Measurements from ENCODE around the gene EYA4.

EYA4 gene

GRCh38 chr6:133254552-133255228 is 13.5 kb downstream of the EYA4 start:
- Histone ChIP-seq H3K36me3 (ENCODE audit: insufficient read depth, insufficient read length, low read length) (no peaks in the 10 kb centered on the region), H3K4me3 (ENCODE audit: insufficient read length, low read depth) (no peak overlapping the region), H3K4me1 (ENCODE audit: insufficient read depth, insufficient read length) (no peaks in the 10 kb centered on the region), H3K27me3 (ENCODE audit: insufficient read depth, insufficient read length) (no peaks in the 10 kb centered on the region), H3K9ac (ENCODE audit: insufficient read length, low read depth) (no peak overlapping the region), H3K9me3 (ENCODE audit: insufficient read depth, low read length) (no peaks in the 10 kb centered on the region)
- DNase-seq (ENCODE audit: low read depth, low spot score) = no peak
- no peak for TF ChIP-seq ZNF274 (IDR thresholded peaks at IDR 0.05; ENCODE audit: low read depth, low read length)
- no peak for TF ChIP-seq SUZ12 (IDR thresholded peaks at IDR 0.05; ENCODE audit: extremely low read depth, insufficient read depth, insufficient read length)
- no peak for TF ChIP-seq YY1 (IDR thresholded peaks at IDR 0.05; ENCODE audit: insufficient read depth, insufficient read length)

DNA sequence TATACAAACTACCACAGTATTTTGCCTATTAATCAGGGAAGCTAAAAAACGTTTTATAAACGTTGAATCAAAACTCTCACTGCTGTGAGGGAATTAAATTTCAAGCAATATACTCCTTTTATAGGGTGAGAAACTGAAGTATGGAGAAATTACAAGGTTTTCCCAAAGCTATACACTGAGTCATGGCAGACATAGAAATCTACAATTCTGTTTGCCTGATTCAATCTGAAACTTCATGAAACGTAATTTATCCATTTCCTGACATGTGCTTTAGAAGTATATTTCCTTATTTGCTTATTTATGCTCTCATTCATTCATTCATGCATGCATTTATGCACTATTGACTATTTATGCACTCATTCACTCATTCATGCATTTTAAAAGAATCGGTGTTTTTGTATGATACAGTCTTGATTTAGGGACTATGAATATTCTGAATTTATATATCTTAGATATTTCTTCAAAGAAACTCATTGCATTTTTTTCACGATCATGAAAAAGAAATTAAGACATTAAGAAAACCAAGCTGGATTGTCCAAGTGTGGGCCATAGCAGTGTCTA is 16.5 kb downstream of the EYA4 start:
- Histone ChIP-seq H3K27me3 (ENCODE audit: insufficient read depth, insufficient read length) (no peaks in the 10 kb centered on the region), H3K4me3 (ENCODE audit: insufficient read length, low read depth) (no peak overlapping the region), H3K9ac (ENCODE audit: insufficient read length, low read depth) (no peak overlapping the region), H3K9me3 (ENCODE audit: insufficient read depth, low read length) (no peaks in the 10 kb centered on the region), H3K36me3 (ENCODE audit: insufficient read depth, insufficient read length, low read length) (no peaks in the 10 kb centered on the region), H3K4me1 (ENCODE audit: insufficient read depth, insufficient read length) (no peaks in the 10 kb centered on the region)
- TF ChIP-seq SUZ12 (IDR thresholded peaks at IDR 0.05; ENCODE audit: extremely low read depth, insufficient read depth, insufficient read length) (no peak), YY1 (IDR thresholded peaks at IDR 0.05; ENCODE audit: insufficient read depth, insufficient read length) (no peak)
- DNase-seq (ENCODE audit: low read depth, low spot score) = no peak

DNA sequence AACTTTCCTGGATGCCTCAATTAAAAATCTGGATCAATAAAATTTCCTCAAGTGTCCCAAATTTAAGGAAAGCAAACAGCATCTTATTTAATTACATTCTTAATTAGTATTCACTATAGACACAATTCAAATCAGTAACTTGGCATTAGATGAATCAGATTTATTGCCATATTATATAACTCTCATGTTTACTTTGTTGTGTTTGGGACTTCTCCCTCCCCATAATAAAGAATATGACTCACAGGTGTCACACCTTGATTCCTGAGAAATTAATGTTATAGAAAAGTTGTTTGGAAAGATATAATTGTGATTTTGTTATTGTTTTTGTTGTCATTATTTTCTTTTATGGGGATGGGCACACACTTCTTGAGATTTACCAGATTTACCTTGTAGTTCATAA is 18.4 kb downstream of the EYA4 start:
- no peak overlapping the region for H3K9ac ChIP-seq (ENCODE audit: insufficient read length, low read depth)
- TF ChIP-seq YY1 (IDR thresholded peaks at IDR 0.05; ENCODE audit: insufficient read depth, insufficient read length) (no peak), ZNF274 (IDR thresholded peaks at IDR 0.05; ENCODE audit: low read depth, low read length) (no peak), SUZ12 (IDR thresholded peaks at IDR 0.05; ENCODE audit: extremely low read depth, insufficient read depth, insufficient read length) (no peak)
- H3K27me3 ChIP-seq (ENCODE audit: insufficient read depth, insufficient read length) = no peaks in the 10 kb centered on the region
- H3K36me3 ChIP-seq (ENCODE audit: insufficient read depth, insufficient read length, low read length) = no peaks in the 10 kb centered on the region
- H3K4me3 ChIP-seq (ENCODE audit: insufficient read length, low read depth) = no peak overlapping the region
- no peaks in the 10 kb centered on the region for H3K4me1 ChIP-seq (ENCODE audit: insufficient read depth, insufficient read length)
- no peak for DNase-seq (ENCODE audit: low read depth, low spot score)
- H3K9me3 ChIP-seq (ENCODE audit: insufficient read depth, low read length) = no peaks in the 10 kb centered on the region

DNA sequence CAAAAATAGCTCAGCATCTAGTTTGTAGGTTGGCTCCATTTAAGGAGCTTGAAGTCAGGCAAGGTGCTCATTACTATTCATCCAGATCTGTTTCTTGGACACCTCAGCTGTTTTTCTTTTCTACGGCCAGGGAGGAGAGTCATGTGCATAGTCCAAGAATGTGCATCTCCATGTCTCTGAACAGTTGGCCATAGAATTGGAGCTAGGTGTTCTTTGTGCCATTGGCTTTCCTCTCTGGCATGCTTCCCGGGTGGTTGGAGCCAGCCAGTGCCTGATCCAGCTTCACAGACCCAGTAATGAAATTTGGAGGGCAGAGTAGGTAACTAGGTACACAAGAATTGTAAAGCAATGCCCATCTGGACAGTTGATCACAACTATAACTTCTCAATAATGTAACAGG is 21.6 kb downstream of the EYA4 start:
- DNase-seq (ENCODE audit: low read depth, low spot score) = no peak
- Histone ChIP-seq H3K4me3 (ENCODE audit: insufficient read length, low read depth) (no peak overlapping the region), H3K36me3 (ENCODE audit: insufficient read depth, insufficient read length, low read length) (no peaks in the 10 kb centered on the region), H3K4me1 (ENCODE audit: insufficient read depth, insufficient read length) (no peaks in the 10 kb centered on the region), H3K9ac (ENCODE audit: insufficient read length, low read depth) (no peak overlapping the region), H3K27me3 (ENCODE audit: insufficient read depth, insufficient read length) (no peaks in the 10 kb centered on the region), H3K9me3 (ENCODE audit: insufficient read depth, low read length) (no peaks in the 10 kb centered on the region)
- TF ChIP-seq SUZ12 (IDR thresholded peaks at IDR 0.05; ENCODE audit: extremely low read depth, insufficient read depth, insufficient read length) = no peak
- TF ChIP-seq YY1 (IDR thresholded peaks at IDR 0.05; ENCODE audit: insufficient read depth, insufficient read length) = no peak
- TF ChIP-seq ZNF274 (IDR thresholded peaks at IDR 0.05; ENCODE audit: low read depth, low read length) = no peak

- H3K9me3 ChIP-seq (ENCODE audit: insufficient read depth, low read length) = no peaks in the 10 kb centered on the region
- H3K9ac ChIP-seq (ENCODE audit: insufficient read length, low read depth) = no peak overlapping the region
- TF ChIP-seq SUZ12 (IDR thresholded peaks at IDR 0.05; ENCODE audit: extremely low read depth, insufficient read depth, insufficient read length) (no peak), YY1 (IDR thresholded peaks at IDR 0.05; ENCODE audit: insufficient read depth, insufficient read length) (no peak), ZNF274 (IDR thresholded peaks at IDR 0.05; ENCODE audit: low read depth, low read length) (no peak)
- H3K27me3 ChIP-seq (ENCODE audit: insufficient read depth, insufficient read length) = no peaks in the 10 kb centered on the region
- no peaks in the 10 kb centered on the region for H3K4me1 ChIP-seq (ENCODE audit: insufficient read depth, insufficient read length)
- no peaks in the 10 kb centered on the region for H3K36me3 ChIP-seq (ENCODE audit: insufficient read depth, insufficient read length, low read length)
- H3K4me3 ChIP-seq (ENCODE audit: insufficient read length, low read depth) = no peak overlapping the region
- DNase-seq (ENCODE audit: low read depth, low spot score) = no peak
These were observed 23.9 kb downstream of the EYA4 start for GRCh38 chr6:133265066-133265465.

- no peaks in the 10 kb centered on the region for H3K9me3 ChIP-seq (ENCODE audit: insufficient read depth, low read length)
- H3K27me3 ChIP-seq (ENCODE audit: insufficient read depth, insufficient read length) = no peaks in the 10 kb centered on the region
- H3K9ac ChIP-seq (ENCODE audit: insufficient read length, low read depth) = no peak overlapping the region
- DNase-seq (ENCODE audit: low read depth, low spot score) = no peak
- TF ChIP-seq YY1 (IDR thresholded peaks at IDR 0.05; ENCODE audit: insufficient read depth, insufficient read length) (no peak), ZNF274 (IDR thresholded peaks at IDR 0.05; ENCODE audit: low read depth, low read length) (no peak), SUZ12 (IDR thresholded peaks at IDR 0.05; ENCODE audit: extremely low read depth, insufficient read depth, insufficient read length) (no peak)
- no peaks in the 10 kb centered on the region for H3K4me1 ChIP-seq (ENCODE audit: insufficient read depth, insufficient read length)
- no peak overlapping the region for H3K4me3 ChIP-seq (ENCODE audit: insufficient read length, low read depth)
- no peaks in the 10 kb centered on the region for H3K36me3 ChIP-seq (ENCODE audit: insufficient read depth, insufficient read length, low read length)
These were observed 25.0 kb downstream of the EYA4 start for GRCh38 chr6:133266186-133266585.

DNA sequence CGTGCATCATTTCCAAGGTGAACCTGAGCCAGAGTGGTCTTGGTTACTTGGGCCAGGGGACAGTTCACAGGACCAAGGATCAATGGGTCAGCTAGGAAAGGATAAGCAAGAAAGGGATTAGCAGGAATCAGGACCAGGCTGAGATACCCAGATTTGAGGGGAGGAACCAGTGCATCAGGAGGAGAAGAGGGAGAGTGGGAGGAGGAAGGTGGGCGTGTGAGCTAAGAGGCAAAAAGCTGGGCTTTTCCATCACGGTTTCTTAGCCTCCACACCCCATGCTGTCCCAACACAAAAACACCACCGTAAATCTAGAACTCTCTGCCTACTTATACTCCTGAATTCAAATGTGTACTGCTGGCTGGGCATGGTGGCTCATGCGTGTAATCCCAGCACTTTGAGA is 27.5 kb downstream of the EYA4 start:
- TF ChIP-seq YY1 (IDR thresholded peaks at IDR 0.05; ENCODE audit: insufficient read depth, insufficient read length) = no peak
- TF ChIP-seq ZNF274 (IDR thresholded peaks at IDR 0.05; ENCODE audit: low read depth, low read length) = no peak
- TF ChIP-seq SUZ12 (IDR thresholded peaks at IDR 0.05; ENCODE audit: extremely low read depth, insufficient read depth, insufficient read length) = no peak
- Histone ChIP-seq H3K4me3 (ENCODE audit: insufficient read length, low read depth) (no peak overlapping the region), H3K9me3 (ENCODE audit: insufficient read depth, low read length) (no peaks in the 10 kb centered on the region), H3K36me3 (ENCODE audit: insufficient read depth, insufficient read length, low read length) (no peaks in the 10 kb centered on the region), H3K9ac (ENCODE audit: insufficient read length, low read depth) (no peak overlapping the region), H3K27me3 (ENCODE audit: insufficient read depth, insufficient read length) (no peaks in the 10 kb centered on the region), H3K4me1 (ENCODE audit: insufficient read depth, insufficient read length) (no peaks in the 10 kb centered on the region)
- DNase-seq (ENCODE audit: low read depth, low spot score) = no peak

Measured in NT2/D1 (cell line).